CD4-positive, alpha-beta memory T cell (primary cell): Measurements from ENCODE around the gene MAJIN. TPM values are rescaled to one million over a fixed set of nuclear protein-coding genes. Genes with fewer than 3 reads are reported as not detected.

Experiments used
- CTCF ChIA-PET: fragments of 350-600 bp; sonication (Branson Sonifier 250); formaldehyde crosslinking; loops from one replicate; lab custom pipeline; 2021; ENCODE audit warnings: inconsistent platforms; ENCODE audit not compliant: partially characterized antibody; lab: Charles Lee
- POLR2A ChIA-PET: fragments of 350-600 bp; sonication (Branson Sonifier 250); formaldehyde crosslinking; loops from one replicate; lab custom pipeline; 2021; ENCODE audit not compliant: partially characterized antibody; lab: Charles Lee
- DNase-seq, 5 donors: peaks; one replicate each; pipeline versions ENCODE4 v3.0.0 to v3.0.0-alpha.2; 2020 to 2022; ENCODE audit warnings: mixed read lengths in 1 of 5
- H3K27ac ChIP-seq: one replicate; pipeline ENCODE4 v1.7.0; 2013; ENCODE audit warnings: low read depth, low read length
- H3K27me3 ChIP-seq: 2 replicates; pipeline ENCODE4 v1.7.0; 2013; ENCODE audit warnings: mild to moderate bottlenecking, low read length, moderate library complexity; ENCODE audit not compliant: insufficient read depth
- H3K36me3 ChIP-seq: 2 replicates; pipeline ENCODE4 v1.7.0; 2013; ENCODE audit warnings: mild to moderate bottlenecking, low read length, moderate library complexity; ENCODE audit not compliant: insufficient read depth
- H3K4me1 ChIP-seq: 2 replicates; pipeline ENCODE4 v1.7.0; 2013; ENCODE audit warnings: mild to moderate bottlenecking, low read length, moderate library complexity; ENCODE audit not compliant: insufficient read depth
- H3K4me3 ChIP-seq, 2 donors: one replicate each; pipeline ENCODE4 v1.7.0; 2013; ENCODE audit warnings: low read length in 2 of 2, mild to moderate bottlenecking in 1 of 2
- H3K9me3 ChIP-seq, 2 donors: one replicate each; pipeline ENCODE4 v1.7.0; 2013; ENCODE audit warnings: low read length in 2 of 2, control low read depth in 1 of 2; ENCODE audit not compliant: control insufficient read depth in 1 of 2
- H3K27ac Mint-ChIP-seq, 7 donors: one replicate each; pipeline ENCODE4 v1.8.0; 2020 to 2021; ENCODE audit warnings: mixed read lengths in 7 of 7, mild to moderate bottlenecking in 6 of 7, inconsistent platforms in 3 of 7, moderate library complexity in 3 of 7
- H3K27me3 Mint-ChIP-seq, 2 donors: one replicate each; pipeline ENCODE4 v1.8.0; 2020 to 2021; ENCODE audit warnings: mixed read lengths in 2 of 2
- H3K36me3 Mint-ChIP-seq, 2 donors: one replicate each; pipeline ENCODE4 v1.8.0; 2020 to 2021; ENCODE audit warnings: mixed read lengths in 2 of 2, inconsistent platforms in 1 of 2, mild to moderate bottlenecking in 1 of 2
- H3K4me1 Mint-ChIP-seq, 4 donors: one replicate each; pipeline ENCODE4 v1.8.0; 2020 to 2021; ENCODE audit warnings: mixed read lengths in 4 of 4, mild to moderate bottlenecking in 1 of 4
- H3K4me3 Mint-ChIP-seq, 8 donors: one replicate each; pipeline ENCODE4 v1.8.0; 2020 to 2021; ENCODE audit warnings: mixed read lengths in 8 of 8, mild to moderate bottlenecking in 7 of 8, moderate library complexity in 6 of 8, inconsistent platforms in 3 of 8
- H3K9me3 Mint-ChIP-seq, 8 donors: one replicate each; pipeline ENCODE4 v1.8.0; 2020 to 2021; ENCODE audit warnings: mixed read lengths in 8 of 8, mild to moderate bottlenecking in 5 of 8, inconsistent platforms in 3 of 8, moderate library complexity in 1 of 8
- intact Hi-C: fragments of 100-400 bp; cut with micrococcal nuclease; formaldehyde crosslinking; loops from one replicate; pipeline ENCODE4 v1.15.1; 2023
- polyA plus RNA-seq, 2 donors: library from polyadenylated mRNA; unstranded; fragments of 300-500 nt; fragmentation: Illumina TruSeq; gene quantifications; one replicate each; pipeline ENCODE4 v1.2.3, GENCODE V29; 2021
- total RNA-seq, 2 experiments: library from RNA; stranded (reverse); gene quantifications; one replicate each; pipeline ENCODE4 v1.2.3, GENCODE V29; 2021

MAJIN gene
- total and polyA plus RNA-seq, 4 experiments from 2014 or later, result 0.44 to 0.91 TPM; not detected in 2

- no peak overlapping the region for H3K4me3 Mint-ChIP-seq
- peaks cover 0 to 2% of the 10 kb centered on the region in 2 donors for H3K27me3 Mint-ChIP-seq
- Histone ChIP-seq H3K4me3 (no peak overlapping the region), H3K4me1 (no peaks in the 10 kb centered on the region), H3K27me3 (no peaks in the 10 kb centered on the region), H3K9me3 (no peaks in the 10 kb centered on the region), H3K27ac (no peak overlapping the region), H3K36me3 (peaks cover 30% of the 10 kb centered on the region)
- intact Hi-C loops, result no loop called here
- no peak overlapping the region for H3K27ac Mint-ChIP-seq
- no peaks in the 10 kb centered on the region for H3K4me1 Mint-ChIP-seq
- ChIA-PET POLR2A (no interaction called here), CTCF (no interaction called here)
- H3K9me3 Mint-ChIP-seq, result no peaks in the 10 kb centered on the region
- peaks cover 28 to 38% of the 10 kb centered on the region in 2 donors for H3K36me3 Mint-ChIP-seq
- no peak for DNase-seq
These were observed 37.8 kb downstream of the MAJIN start for GRCh38 chr11:64933935-64934681.

GRCh38 chr11:64933213-64933934 is 38.5 kb downstream of the MAJIN start:
- Histone ChIP-seq H3K9me3 (no peaks in the 10 kb centered on the region), H3K36me3 (peaks cover 30% of the 10 kb centered on the region), H3K27ac (no peak overlapping the region), H3K4me1 (no peaks in the 10 kb centered on the region), H3K27me3 (no peaks in the 10 kb centered on the region), H3K4me3 (no peak overlapping the region)
- intact Hi-C loops, result no loop called here
- POLR2A ChIA-PET, result no interaction called here
- DNase-seq, result no peak
- Mint-ChIP-seq H3K9me3 (no peaks in the 10 kb centered on the region), H3K4me1 (no peaks in the 10 kb centered on the region), H3K27me3 (no peaks in the 10 kb centered on the region), H3K27ac (no peak overlapping the region), H3K4me3 (no peak overlapping the region), H3K36me3 (peaks cover 28 to 38% of the 10 kb centered on the region in 2 donors)
- CTCF ChIA-PET, result interaction anchor here (0.8 kb wide), 1 partner anchor 15 kb away, joined by 4 read pairs; no protein-coding TSS in a partner anchor

GRCh38 chr11:64932324-64932723 is 39.6 kb downstream of the MAJIN start:
- Mint-ChIP-seq H3K9me3 (no peaks in the 10 kb centered on the region), H3K4me1 (no peaks in the 10 kb centered on the region), H3K36me3 (peaks cover 28 to 43% of the 10 kb centered on the region in 2 donors), H3K27ac (peak overlapping the region in 1 of 7 donors; percentile 29), H3K27me3 (no peaks in the 10 kb centered on the region), H3K4me3 (no peak overlapping the region)
- Histone ChIP-seq H3K4me1 (no peaks in the 10 kb centered on the region), H3K9me3 (no peaks in the 10 kb centered on the region), H3K4me3 (no peak overlapping the region), H3K27me3 (no peaks in the 10 kb centered on the region), H3K36me3 (peaks cover 30% of the 10 kb centered on the region), H3K27ac (no peak overlapping the region)
- ChIA-PET POLR2A (no interaction called here), CTCF (no interaction called here)
- intact Hi-C loops, result no loop called here
- no peak for DNase-seq

- Mint-ChIP-seq H3K27me3 (no peaks in the 10 kb centered on the region), H3K27ac (no peak overlapping the region), H3K9me3 (no peaks in the 10 kb centered on the region), H3K36me3 (peaks cover 28 to 47% of the 10 kb centered on the region in 2 donors), H3K4me3 (no peak overlapping the region), H3K4me1 (peaks cover 0 to 3% (median 0%) of the 10 kb centered on the region in 4 donors)
- Histone ChIP-seq H3K9me3 (no peaks in the 10 kb centered on the region), H3K36me3 (peaks cover 30% of the 10 kb centered on the region), H3K4me3 (no peak overlapping the region), H3K27ac (no peak overlapping the region), H3K4me1 (no peaks in the 10 kb centered on the region), H3K27me3 (no peaks in the 10 kb centered on the region)
- POLR2A ChIA-PET, result no interaction called here
- intact Hi-C loops, result no loop called here
- CTCF ChIA-PET, result interaction anchor here (1.2 kb wide), 1 partner anchor 83 kb away, joined by 3 read pairs; the partner anchor contains the start of gene ARL2
- DNase-seq, result no peak
These were observed 40.6 kb downstream of the MAJIN start for GRCh38 chr11:64931290-64931689.

GRCh38 chr11:64930340-64930739 is 41.6 kb downstream of the MAJIN start:
- Mint-ChIP-seq H3K4me1 (peaks cover 0 to 3% (median 0%) of the 10 kb centered on the region in 4 donors), H3K9me3 (no peaks in the 10 kb centered on the region), H3K27me3 (no peaks in the 10 kb centered on the region), H3K27ac (no peak overlapping the region), H3K4me3 (no peak overlapping the region), H3K36me3 (peaks cover 28 to 45% of the 10 kb centered on the region in 2 donors)
- Histone ChIP-seq H3K27me3 (no peaks in the 10 kb centered on the region), H3K9me3 (no peaks in the 10 kb centered on the region), H3K36me3 (peaks cover 30% of the 10 kb centered on the region), H3K4me3 (no peak overlapping the region), H3K27ac (no peak overlapping the region), H3K4me1 (peaks cover 3% of the 10 kb centered on the region)
- no peak for DNase-seq
- ChIA-PET POLR2A (no interaction called here), CTCF (interaction anchor here (1.2 kb wide), 1 partner anchor 84 kb away, joined by 3 read pairs; the partner anchor contains the start of gene ARL2)
- intact Hi-C loops, result no loop called here

- Mint-ChIP-seq H3K4me1 (peaks cover 0 to 4% (median 4%) of the 10 kb centered on the region in 4 donors), H3K9me3 (no peaks in the 10 kb centered on the region), H3K27me3 (no peaks in the 10 kb centered on the region), H3K4me3 (no peak overlapping the region), H3K36me3 (peaks cover 28 to 48% of the 10 kb centered on the region in 2 donors), H3K27ac (no peak overlapping the region)
- Histone ChIP-seq H3K4me3 (no peak overlapping the region), H3K27ac (no peak overlapping the region), H3K36me3 (peaks cover 30% of the 10 kb centered on the region), H3K9me3 (no peaks in the 10 kb centered on the region), H3K4me1 (peaks cover 8% of the 10 kb centered on the region), H3K27me3 (no peaks in the 10 kb centered on the region)
- intact Hi-C loops, result no loop called here
- POLR2A ChIA-PET, result no interaction called here
- DNase-seq, result no peak
- CTCF ChIA-PET, result no interaction called here
These were observed 42.3 kb downstream of the MAJIN start for GRCh38 chr11:64929625-64930024.

GRCh38 chr11:64928957-64929356 is 43.0 kb downstream of the MAJIN start:
- no peak overlapping the region for H3K27ac ChIP-seq
- ChIA-PET CTCF (no interaction called here), POLR2A (interaction anchor here (0.7 to 5.7 kb wide), 2 partner anchors 13 to 108 kb away, joined by 3 to 46 read pairs; partner anchors contain the start of gene ATG2A)
- Mint-ChIP-seq H3K27me3 (no peaks in the 10 kb centered on the region), H3K9me3 (no peaks in the 10 kb centered on the region), H3K36me3 (peaks cover 24 to 50% of the 10 kb centered on the region in 2 donors), H3K4me3 (no peak overlapping the region), H3K4me1 (peaks cover 6 to 10% (median 8%) of the 10 kb centered on the region in 4 donors), H3K27ac (no peak overlapping the region)
- no peaks in the 10 kb centered on the region for H3K9me3 ChIP-seq
- intact Hi-C loops, result no loop called here
- no peaks in the 10 kb centered on the region for H3K27me3 ChIP-seq
- no peak overlapping the region for H3K4me3 ChIP-seq
- H3K4me1 ChIP-seq, result peaks cover 13% of the 10 kb centered on the region
- H3K36me3 ChIP-seq, result peaks cover 30% of the 10 kb centered on the region
- DNase-seq, result no peak
